GM18907 (cell line): Measurements from ENCODE around the gene KCNH2.
"Not testable (repeated sequence)": the region's sequence is repeated elsewhere in the genome, so short reads cannot be mapped to it uniquely, and the experiment has no call there.

ENCODE experiments used
- ATAC-seq: cut with Tn5 transposase; IDR thresholded peaks from one replicate; pipeline ENCODE4 v1.9.1; 2021; ENCODE audit warnings: mild to moderate bottlenecking, moderate library complexity; ENCODE audit not compliant: unreplicated experiment

The KCNH2 gene

GRCh38 chr7:150911590-150912267 is 66.4 kb downstream of the KCNH2 start:
- no peak for ATAC-seq

- no peak for ATAC-seq
These were observed 67.1 kb downstream of the KCNH2 start for GRCh38 chr7:150910996-150911422.

- not testable (repeated sequence) for ATAC-seq
These were observed 67.7 kb downstream of the KCNH2 start for GRCh38 chr7:150910305-150910995.

GRCh38 chr7:150909200-150909995 is 68.7 kb downstream of the KCNH2 start:
- no peak for ATAC-seq

- ATAC-seq: no peak
These were observed 69.9 kb downstream of the KCNH2 start for GRCh38 chr7:150908173-150908572.

GRCh38 chr7:150904011-150904909 is 73.9 kb downstream of the KCNH2 start:
- ATAC-seq: no peak

GRCh38 chr7:150903606-150904005 is 74.5 kb downstream of the KCNH2 start:
- no peak for ATAC-seq

GRCh38 chr7:150902078-150903033 is 75.8 kb downstream of the KCNH2 start:
- ATAC-seq: no peak

- ATAC-seq: no peak
These were observed 76.7 kb downstream of the KCNH2 start for GRCh38 chr7:150901160-150902035.

- no peak for ATAC-seq
These were observed 77.4 kb downstream of the KCNH2 start for GRCh38 chr7:150900675-150901074.

- peak; percentile 51 for ATAC-seq
These were observed 79.6 kb downstream of the KCNH2 start for GRCh38 chr7:150898475-150899011.

GRCh38 chr7:150897502-150898474 is 80.3 kb downstream of the KCNH2 start:
- ATAC-seq: no peak

GRCh38 chr7:150896562-150897209 is 81.4 kb downstream of the KCNH2 start:
- ATAC-seq: no peak

GRCh38 chr7:150895809-150896208 is 82.3 kb downstream of the KCNH2 start:
- ATAC-seq: no peak
